Measurements from ENCODE around the gene SNAPC2.

Gene SNAPC2

GRCh38 chr19:7894612-7895309 lies 25.4 kb upstream of the SNAPC2 start:
- DNase-seq (ENCODE audit: low read depth in 2 of 2) = no peak
- no peak overlapping the region for H3K4me3 ChIP-seq (replicated peaks in 1 of 2; ENCODE audit: low read depth in 2 of 2, low read length in 2 of 2)
- TF ChIP-seq CTCF (IDR thresholded peaks at IDR 0.05; ENCODE audit: low read depth, low read length) = no peak

GRCh38 chr19:7895565-7895964 lies 24.6 kb upstream of the SNAPC2 start:
- no peak for TF ChIP-seq CTCF (IDR thresholded peaks at IDR 0.05; ENCODE audit: low read depth, low read length)
- no peak overlapping the region for H3K4me3 ChIP-seq (replicated peaks in 1 of 2; ENCODE audit: low read depth in 2 of 2, low read length in 2 of 2)
- no peak for DNase-seq (ENCODE audit: low read depth in 2 of 2)

- TF ChIP-seq CTCF (IDR thresholded peaks at IDR 0.05; ENCODE audit: low read depth, low read length) = no peak
- no peak for DNase-seq (ENCODE audit: low read depth in 2 of 2)
- H3K4me3 ChIP-seq (replicated peaks in 1 of 2; ENCODE audit: low read depth in 2 of 2, low read length in 2 of 2) = no peak overlapping the region
Measured at GRCh38 chr19:7897292-7897691, 22.8 kb upstream of the SNAPC2 start.

- H3K4me3 ChIP-seq (replicated peaks in 1 of 2; ENCODE audit: low read depth in 2 of 2, low read length in 2 of 2) = no peak overlapping the region
- no peak for DNase-seq (ENCODE audit: low read depth in 2 of 2)
- TF ChIP-seq CTCF (IDR thresholded peaks at IDR 0.05; ENCODE audit: low read depth, low read length) = no peak
Measured at GRCh38 chr19:7898967-7899366, 21.2 kb upstream of the SNAPC2 start.

GRCh38 chr19:7899751-7900378 lies 20.3 kb upstream of the SNAPC2 start:
- H3K4me3 ChIP-seq (replicated peaks in 1 of 2; ENCODE audit: low read depth in 2 of 2, low read length in 2 of 2) = no peak overlapping the region
- no peak for TF ChIP-seq CTCF (IDR thresholded peaks at IDR 0.05; ENCODE audit: low read depth, low read length)
- DNase-seq (ENCODE audit: low read depth in 2 of 2) = no peak

GRCh38 chr19:7900401-7900870 lies 19.7 kb upstream of the SNAPC2 start:
- H3K4me3 ChIP-seq (replicated peaks in 1 of 2; ENCODE audit: low read depth in 2 of 2, low read length in 2 of 2) = no peak overlapping the region
- DNase-seq (ENCODE audit: low read depth in 2 of 2) = no peak
- TF ChIP-seq CTCF (IDR thresholded peaks at IDR 0.05; ENCODE audit: low read depth, low read length) = no peak

Measured in cardiac fibroblast (primary cell).